22Rv1 (cell line): ENCODE measurements around the gene TSR1.

Source experiments
- ZFX ChIP-seq: fragments of 450-650 bp; IDR thresholded peaks from 2 replicates; pipeline ENCODE4 v1.6.1; 2017; ENCODE audit warnings: antibody characterized with exemption, borderline replicate concordance
- TF ChIP-seq, protein P1 (sequence below): fragments of 450-650 bp; IDR thresholded peaks from 2 replicates; pipeline ENCODE4 v1.5.1; 2017; ENCODE audit warnings: mild to moderate bottlenecking

DNA sequence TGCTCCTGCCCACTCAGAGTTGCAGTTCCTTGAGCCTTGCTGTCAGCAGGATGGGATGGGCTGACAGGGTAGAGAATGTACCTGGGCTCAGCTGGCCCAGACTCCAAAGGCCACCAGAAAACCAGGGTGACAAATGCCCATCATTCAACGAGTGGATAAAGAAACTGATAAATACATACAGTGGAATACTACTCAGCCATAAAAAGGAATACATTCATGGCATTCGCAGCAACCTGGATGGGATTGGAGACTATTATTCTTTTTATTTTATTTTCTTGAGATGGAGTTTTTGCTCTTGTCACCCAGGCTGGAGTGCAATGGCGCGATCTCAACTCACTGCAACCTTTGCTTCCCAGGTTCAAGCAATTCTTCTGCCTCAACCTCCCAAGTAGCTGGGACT is 21.0 kb upstream of the TSR1 start:
- TF ChIP-seq, protein P1, sequence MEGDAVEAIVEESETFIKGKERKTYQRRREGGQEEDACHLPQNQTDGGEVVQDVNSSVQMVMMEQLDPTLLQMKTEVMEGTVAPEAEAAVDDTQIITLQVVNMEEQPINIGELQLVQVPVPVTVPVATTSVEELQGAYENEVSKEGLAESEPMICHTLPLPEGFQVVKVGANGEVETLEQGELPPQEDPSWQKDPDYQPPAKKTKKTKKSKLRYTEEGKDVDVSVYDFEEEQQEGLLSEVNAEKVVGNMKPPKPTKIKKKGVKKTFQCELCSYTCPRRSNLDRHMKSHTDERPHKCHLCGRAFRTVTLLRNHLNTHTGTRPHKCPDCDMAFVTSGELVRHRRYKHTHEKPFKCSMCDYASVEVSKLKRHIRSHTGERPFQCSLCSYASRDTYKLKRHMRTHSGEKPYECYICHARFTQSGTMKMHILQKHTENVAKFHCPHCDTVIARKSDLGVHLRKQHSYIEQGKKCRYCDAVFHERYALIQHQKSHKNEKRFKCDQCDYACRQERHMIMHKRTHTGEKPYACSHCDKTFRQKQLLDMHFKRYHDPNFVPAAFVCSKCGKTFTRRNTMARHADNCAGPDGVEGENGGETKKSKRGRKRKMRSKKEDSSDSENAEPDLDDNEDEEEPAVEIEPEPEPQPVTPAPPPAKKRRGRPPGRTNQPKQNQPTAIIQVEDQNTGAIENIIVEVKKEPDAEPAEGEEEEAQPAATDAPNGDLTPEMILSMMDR, result no peak
- TF ChIP-seq ZFX, result no peak
